Adipocyte (in vitro differentiated cells): Measurements from ENCODE around the gene CAPRIN1.
A peak's percentile ranks its signal among the peaks of the same experiment; 100 is the strongest.
"Not testable (repeated sequence)": the region's sequence is repeated elsewhere in the genome, so short reads cannot be mapped to it uniquely, and the experiment has no call there.

Source experiments
- DNase-seq: peaks from one replicate; pipeline ENCODE4 v3.0.0-alpha.2; 2015; ENCODE audit warnings: low read depth
- H3K27me3 ChIP-seq: replicated peaks from 2 replicates; pipeline ENCODE4 v1.7.0; 2013; ENCODE audit warnings: mild to moderate bottlenecking, low read length, moderate library complexity; ENCODE audit not compliant: control insufficient read depth, insufficient read depth
- H3K36me3 ChIP-seq: 2 replicates; pipeline ENCODE4 v1.7.0; 2013; ENCODE audit warnings: low read length, mild to moderate bottlenecking, moderate library complexity; ENCODE audit not compliant: control insufficient read depth, insufficient read depth, severe bottlenecking
- H3K4me1 ChIP-seq: 2 replicates; pipeline ENCODE4 v1.7.0; 2013; ENCODE audit warnings: mild to moderate bottlenecking, low read length, moderate library complexity; ENCODE audit not compliant: control insufficient read depth, insufficient read depth
- H3K4me3 ChIP-seq: 2 replicates; pipeline ENCODE4 v1.7.0; 2013; ENCODE audit warnings: mild to moderate bottlenecking, low read length, moderate library complexity
- H3K9ac ChIP-seq: 2 replicates; pipeline ENCODE4 v1.7.0; 2013; ENCODE audit warnings: mild to moderate bottlenecking, low read length, moderate library complexity
- H3K9me3 ChIP-seq: 2 replicates; pipeline ENCODE4 v1.7.0; 2013; ENCODE audit warnings: mild to moderate bottlenecking, low read length, moderate library complexity; ENCODE audit not compliant: control insufficient read depth

Gene CAPRIN1

DNA sequence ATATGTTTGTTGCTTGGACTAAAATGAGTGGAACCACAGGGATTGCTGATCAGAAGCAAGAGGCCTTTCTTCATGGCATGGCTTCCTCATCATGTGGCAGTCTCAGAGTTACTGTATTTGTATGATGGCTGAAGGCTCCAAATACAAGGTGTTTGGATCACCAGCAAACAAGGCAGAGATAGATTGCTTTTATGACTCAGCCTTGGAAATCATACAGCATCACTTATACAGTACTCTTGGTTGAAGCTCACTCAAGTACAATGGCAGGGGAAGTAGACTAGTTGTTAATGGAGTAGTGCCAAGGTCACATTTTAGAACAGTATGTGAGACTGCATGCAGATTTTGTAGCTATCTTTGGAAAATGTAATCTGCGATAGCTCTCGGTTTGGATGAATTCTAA lies 16.6 kb downstream of the CAPRIN1 start:
- Histone ChIP-seq H3K36me3 (peaks cover 32% of the 10 kb centered on the region), H3K4me3 (no peak overlapping the region), H3K9ac (no peak overlapping the region), H3K4me1 (peaks cover 41% of the 10 kb centered on the region), H3K9me3 (no peaks in the 10 kb centered on the region), H3K27me3 (no peaks in the 10 kb centered on the region)
- DNase-seq: peak; percentile 38

DNA sequence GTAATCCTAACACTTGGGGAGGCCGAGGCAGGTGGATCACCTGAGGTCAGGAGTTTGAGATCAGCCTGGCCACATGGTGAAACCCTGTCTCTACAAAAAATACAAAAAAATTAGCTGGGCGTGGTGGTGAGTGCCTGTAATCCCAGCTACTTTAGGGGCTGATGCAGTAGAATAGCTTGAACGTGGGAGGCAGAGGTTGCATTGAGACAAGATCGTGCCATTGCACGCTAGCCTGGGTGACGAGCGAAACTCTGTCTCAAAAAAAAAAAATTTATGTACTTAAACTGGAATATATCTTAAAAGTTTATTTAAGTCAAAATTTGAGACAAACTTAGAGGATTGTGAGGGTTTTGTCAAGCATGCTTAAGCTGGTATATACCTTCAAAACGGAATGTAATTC lies 19.8 kb downstream of the CAPRIN1 start:
- Histone ChIP-seq H3K36me3 (peaks cover 42% of the 10 kb centered on the region), H3K4me1 (peaks cover 65% of the 10 kb centered on the region)
- H3K9me3 ChIP-seq, H3K4me3 ChIP-seq, DNase-seq, H3K27me3 ChIP-seq, H3K9ac ChIP-seq: not testable (repeated sequence)

DNA sequence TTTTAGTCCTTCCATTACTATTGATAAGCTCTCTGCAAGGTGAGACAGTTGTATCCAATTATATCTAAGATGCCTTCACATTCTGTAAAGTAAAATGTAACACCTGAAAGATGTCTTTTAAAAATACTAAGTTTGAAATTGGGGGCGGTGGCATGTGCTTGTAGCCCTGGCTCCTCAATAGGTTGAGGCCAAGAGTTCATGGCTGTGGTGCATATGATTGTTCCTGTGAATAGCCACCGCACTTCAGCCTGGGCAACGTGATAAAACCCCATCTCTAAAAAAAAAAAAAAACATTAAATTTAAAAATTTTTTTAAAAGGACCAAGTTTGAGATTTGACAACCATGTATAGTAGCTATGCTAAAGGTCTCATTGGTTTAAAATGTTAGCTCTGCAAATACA lies 20.5 kb downstream of the CAPRIN1 start:
- Histone ChIP-seq H3K4me3 (no peak overlapping the region), H3K27me3 (no peaks in the 10 kb centered on the region), H3K36me3 (peaks cover 49% of the 10 kb centered on the region), H3K9ac (no peak overlapping the region), H3K4me1 (peaks cover 67% of the 10 kb centered on the region), H3K9me3 (no peaks in the 10 kb centered on the region)
- no peak for DNase-seq

DNA sequence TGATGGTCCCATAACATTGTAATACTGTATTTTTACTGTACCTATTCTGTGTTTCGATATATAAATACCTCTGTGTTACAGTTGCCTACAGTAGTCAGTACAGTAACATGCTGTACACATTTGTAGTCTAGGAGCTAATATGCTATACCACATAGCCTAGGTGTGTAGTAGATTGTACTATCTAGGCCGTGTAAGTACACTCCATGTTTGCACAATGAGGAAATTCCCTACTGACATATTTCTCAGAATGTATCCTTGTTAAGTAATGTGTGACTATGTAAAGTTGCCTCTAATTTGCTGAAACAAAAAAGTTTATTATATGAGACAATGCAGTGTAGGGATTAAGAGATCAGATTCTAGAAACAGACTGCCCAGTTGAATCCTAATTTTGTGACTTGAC lies 21.3 kb downstream of the CAPRIN1 start:
- no peak overlapping the region for H3K4me3 ChIP-seq
- peaks cover 72% of the 10 kb centered on the region for H3K4me1 ChIP-seq
- DNase-seq: no peak
- H3K9ac ChIP-seq: no peak overlapping the region
- H3K9me3 ChIP-seq: no peaks in the 10 kb centered on the region
- H3K36me3 ChIP-seq: peaks cover 57% of the 10 kb centered on the region
- H3K27me3 ChIP-seq: no peaks in the 10 kb centered on the region

DNA sequence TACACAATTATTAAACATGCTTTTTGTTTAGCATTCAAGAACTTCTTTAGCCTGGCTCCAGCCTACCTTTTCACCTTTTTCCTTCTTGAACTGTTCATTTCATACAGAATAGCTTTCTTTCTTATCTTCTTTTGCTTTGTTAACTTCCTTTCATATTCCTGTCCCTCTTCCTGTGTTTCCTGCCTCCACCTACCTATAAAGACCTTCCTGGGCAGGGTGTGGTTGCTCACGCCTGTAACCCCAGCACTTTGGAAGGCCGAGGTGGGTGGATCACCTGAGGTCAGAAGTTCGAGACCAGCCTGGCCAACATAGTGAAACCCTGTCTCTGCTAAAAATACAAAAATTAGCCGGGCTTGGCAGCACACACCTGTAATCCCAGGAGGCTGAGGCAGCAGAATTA lies 22.9 kb downstream of the CAPRIN1 start:
- H3K36me3 ChIP-seq: peaks cover 73% of the 10 kb centered on the region

DNA sequence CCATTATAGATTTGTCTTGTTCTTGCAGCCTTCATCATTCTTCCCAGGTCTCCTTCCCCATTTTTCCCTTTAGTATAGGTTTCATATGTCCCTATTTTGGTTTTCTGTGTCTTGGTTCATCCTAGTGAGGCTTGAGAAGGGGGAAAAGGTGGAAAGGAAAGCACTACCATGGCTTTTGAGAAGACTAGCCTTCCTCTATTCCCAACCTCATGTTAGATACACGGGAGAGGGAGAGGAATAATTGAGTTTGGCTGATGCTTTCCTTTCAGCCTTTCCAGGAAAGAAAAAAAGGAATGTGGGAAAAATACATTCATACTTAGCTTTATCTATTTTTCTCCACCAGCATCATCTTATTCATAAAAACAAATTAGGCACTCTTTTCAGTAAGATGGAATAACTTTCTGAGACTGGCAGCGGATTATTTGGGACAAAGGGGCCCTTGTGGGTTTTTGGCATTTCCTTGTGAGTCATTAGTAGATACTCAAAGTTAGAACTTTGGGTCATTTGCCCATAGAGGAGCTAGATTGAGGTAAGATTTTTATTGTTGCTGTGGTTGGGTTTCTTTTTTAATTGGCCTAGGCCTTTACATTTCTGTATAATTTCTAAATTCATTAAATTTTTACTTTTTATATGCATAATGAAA lies 23.8 kb downstream of the CAPRIN1 start:
- H3K9me3 ChIP-seq: no peaks in the 10 kb centered on the region
- DNase-seq: peak; percentile 79
- H3K27me3 ChIP-seq: no peaks in the 10 kb centered on the region
- peak overlapping the region; percentile 70 for H3K9ac ChIP-seq
- peaks cover 82% of the 10 kb centered on the region for H3K36me3 ChIP-seq
- peaks cover 54% of the 10 kb centered on the region for H3K4me1 ChIP-seq
- H3K4me3 ChIP-seq: peak overlapping the region; percentile 53

More for the DNA sequence above, 22.9 kb downstream of the CAPRIN1 start:
- no peaks in the 10 kb centered on the region for H3K9me3 ChIP-seq
- H3K4me1 ChIP-seq: peaks cover 63% of the 10 kb centered on the region
- H3K27me3 ChIP-seq: no peaks in the 10 kb centered on the region
- no peak overlapping the region for H3K9ac ChIP-seq
- H3K4me3 ChIP-seq: no peak overlapping the region
- DNase-seq: no peak

DNA sequence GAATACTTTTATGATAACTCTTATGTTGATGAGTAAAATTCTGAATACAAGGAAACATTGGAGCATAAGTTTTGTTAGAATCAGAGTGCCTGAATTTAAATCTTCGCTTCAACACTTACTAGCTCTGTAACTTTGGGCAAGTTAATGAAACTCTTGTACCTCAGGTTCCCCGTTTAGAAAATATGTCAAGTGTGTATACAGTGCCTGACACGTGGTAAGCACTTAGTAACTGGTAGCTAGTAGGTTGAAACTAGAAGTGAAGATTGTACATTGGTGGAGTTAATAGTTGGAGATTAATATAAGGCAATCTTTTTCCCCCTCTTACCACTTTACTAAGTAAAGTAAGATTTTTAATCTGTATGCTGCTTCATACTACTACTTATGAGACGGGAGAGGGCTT lies 29.1 kb downstream of the CAPRIN1 start:
- Histone ChIP-seq H3K36me3 (peaks cover 100% of the 10 kb centered on the region), H3K4me1 (peaks cover 24% of the 10 kb centered on the region), H3K9ac (no peak overlapping the region), H3K4me3 (no peak overlapping the region), H3K27me3 (no peaks in the 10 kb centered on the region), H3K9me3 (no peaks in the 10 kb centered on the region)
- DNase-seq: no peak

DNA sequence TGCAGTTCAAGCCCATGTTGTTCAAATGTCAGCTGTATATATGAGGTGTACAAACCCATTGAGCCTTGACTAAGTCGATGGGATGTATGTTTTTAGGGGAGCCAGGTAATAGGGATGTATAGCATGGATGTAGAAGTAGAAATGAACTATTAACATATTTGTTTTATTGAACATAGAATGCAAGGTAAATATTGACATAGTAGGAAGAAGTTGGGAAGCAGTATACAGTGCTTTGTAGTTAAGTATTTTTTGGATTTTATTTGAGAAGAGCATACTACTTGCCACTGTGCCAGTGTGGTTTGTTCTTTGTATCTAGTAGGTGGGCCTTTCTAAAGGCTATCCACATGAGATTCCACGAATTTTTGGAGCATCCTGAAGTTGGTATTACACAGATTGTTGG lies 33.1 kb downstream of the CAPRIN1 start:
- H3K9me3 ChIP-seq: no peaks in the 10 kb centered on the region
- H3K9ac ChIP-seq: no peak overlapping the region
- peaks cover 97% of the 10 kb centered on the region for H3K36me3 ChIP-seq
- peaks cover 5% of the 10 kb centered on the region for H3K4me1 ChIP-seq
- H3K4me3 ChIP-seq: no peak overlapping the region
- no peaks in the 10 kb centered on the region for H3K27me3 ChIP-seq
- DNase-seq: no peak

DNA sequence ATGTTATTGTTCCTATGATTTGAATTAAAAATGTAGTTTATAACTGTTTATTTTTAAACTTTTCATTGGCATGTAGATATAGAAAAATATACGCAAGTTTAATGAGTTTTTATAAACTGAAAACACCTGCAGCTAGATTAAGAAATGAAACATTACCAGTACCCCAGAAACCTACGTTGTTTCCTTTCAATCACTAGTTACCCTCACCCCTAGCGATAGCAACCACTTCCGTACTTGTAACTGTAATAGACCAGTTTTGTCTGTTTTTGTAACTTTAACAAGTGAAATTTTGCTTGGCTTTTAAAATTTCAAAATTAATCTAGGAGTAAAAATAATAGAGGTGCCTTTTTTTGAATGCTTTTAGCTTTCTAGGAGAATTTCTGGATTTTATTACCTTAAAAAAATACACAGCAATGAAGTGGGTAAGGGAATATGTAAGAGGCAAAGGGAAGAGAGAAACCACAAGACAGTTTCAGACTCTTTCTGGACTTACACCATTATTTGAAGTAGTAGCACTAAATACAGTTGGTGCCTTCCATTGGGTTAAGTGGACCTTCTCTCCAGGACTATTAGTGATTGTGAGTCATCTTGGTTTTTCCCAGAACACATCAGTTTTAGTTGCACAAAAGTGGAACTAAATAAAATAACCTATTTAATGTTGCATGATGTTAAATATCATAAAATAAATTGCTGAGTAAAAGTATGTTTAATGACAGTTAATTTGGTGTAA lies 35.2 kb downstream of the CAPRIN1 start:
- Histone ChIP-seq H3K4me1 (peaks cover 5% of the 10 kb centered on the region), H3K4me3 (no peak overlapping the region), H3K9me3 (no peaks in the 10 kb centered on the region), H3K36me3 (peaks cover 97% of the 10 kb centered on the region), H3K9ac (no peak overlapping the region), H3K27me3 (no peaks in the 10 kb centered on the region)
- no peak for DNase-seq

DNA sequence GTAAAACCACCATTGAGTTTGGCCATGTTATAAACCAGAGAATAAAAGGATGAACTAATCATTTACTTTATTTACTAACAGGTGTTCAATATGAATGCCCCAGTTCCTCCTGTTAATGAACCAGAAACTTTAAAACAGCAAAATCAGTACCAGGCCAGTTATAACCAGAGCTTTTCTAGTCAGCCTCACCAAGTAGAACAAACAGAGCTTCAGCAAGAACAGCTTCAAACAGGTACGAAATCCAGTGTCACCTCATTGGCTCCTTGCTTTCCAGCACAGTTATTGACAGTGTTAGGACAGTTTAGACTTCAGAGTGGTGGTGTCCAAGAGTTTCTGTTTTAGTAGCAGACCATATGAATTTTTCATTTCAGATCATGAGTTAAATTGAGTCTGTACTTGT lies 40.3 kb downstream of the CAPRIN1 start:
- Histone ChIP-seq H3K4me3 (no peak overlapping the region), H3K27me3 (no peaks in the 10 kb centered on the region), H3K4me1 (no peaks in the 10 kb centered on the region), H3K9ac (no peak overlapping the region), H3K9me3 (no peaks in the 10 kb centered on the region), H3K36me3 (peaks cover 97% of the 10 kb centered on the region)
- DNase-seq: no peak

DNA sequence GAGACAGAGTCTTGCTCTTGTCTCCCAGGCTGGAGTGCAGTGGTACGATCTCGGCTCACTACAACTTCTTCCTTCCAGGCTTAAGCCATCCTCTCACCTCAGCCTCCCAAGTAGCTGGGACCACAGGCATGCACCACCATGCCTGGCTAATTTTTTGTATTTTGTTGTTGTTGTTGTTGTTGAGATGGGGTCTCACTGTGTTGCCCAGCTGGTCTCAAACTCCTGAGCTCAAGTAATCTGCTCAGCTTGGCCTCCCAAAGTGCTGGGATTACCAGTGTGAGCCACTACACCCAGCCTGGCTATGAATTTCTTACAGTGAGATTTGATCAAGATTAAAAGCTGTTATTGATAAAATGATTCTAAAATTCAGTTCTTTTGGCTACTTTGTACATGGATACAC lies 43.4 kb downstream of the CAPRIN1 start:
- H3K27me3 ChIP-seq, H3K9ac ChIP-seq, DNase-seq, H3K9me3 ChIP-seq, H3K4me1 ChIP-seq, H3K4me3 ChIP-seq: not testable (repeated sequence)
- peaks cover 100% of the 10 kb centered on the region for H3K36me3 ChIP-seq
